ENCODE data around the gene MAP7D2.
A peak's percentile ranks its signal among the peaks of the same experiment; 100 is the strongest.

Gene MAP7D2

GRCh38 chrX:20037186-20037585 is 79.5 kb downstream of the MAP7D2 start:
- DNase-seq = no peak

- DNase-seq = no peak
These were observed 84.5 kb downstream of the MAP7D2 start for GRCh38 chrX:20032201-20032600.

- peak; percentile 60 for DNase-seq
These were observed 87.0 kb downstream of the MAP7D2 start for GRCh38 chrX:20029728-20030127.

- no peak for DNase-seq
These were observed 88.1 kb downstream of the MAP7D2 start for GRCh38 chrX:20028588-20028987.

- DNase-seq = peak; percentile 63
These were observed 90.4 kb downstream of the MAP7D2 start for GRCh38 chrX:20026278-20026677.

- no peak for DNase-seq
These were observed 96.9 kb downstream of the MAP7D2 start for GRCh38 chrX:20019672-20020365.

GRCh38 chrX:20016616-20016945 is 100.1 kb downstream of the MAP7D2 start:
- no peak for DNase-seq

- no peak for DNase-seq
These were observed 100.6 kb downstream of the MAP7D2 start for GRCh38 chrX:20015945-20016615.

- DNase-seq = no peak
These were observed 101.3 kb downstream of the MAP7D2 start for GRCh38 chrX:20015422-20015821.

GRCh38 chrX:20011608-20012007 is 105.1 kb downstream of the MAP7D2 start:
- no peak for DNase-seq

- no peak for DNase-seq
These were observed 108.6 kb downstream of the MAP7D2 start for GRCh38 chrX:20007962-20008622.

- no peak for DNase-seq
These were observed 110.8 kb downstream of the MAP7D2 start for GRCh38 chrX:20005883-20006282.

GRCh38 chrX:20001588-20001987 is 115.1 kb downstream of the MAP7D2 start:
- DNase-seq = no peak

GRCh38 chrX:19991350-19991718 is 125.4 kb downstream of the MAP7D2 start:
- no peak for DNase-seq

- DNase-seq = peak; percentile 92
These were observed 126.0 kb downstream of the MAP7D2 start, which contains the start of gene BCLAF3 for GRCh38 chrX:19990556-19991349. Gene BCLAF3, minus strand, starts transcription at chrX:19991061. Its CDS starts 20,797 bp downstream, at chrX:19970264.

GRCh38 chrX:19990151-19990555 is 126.6 kb downstream of the MAP7D2 start:
- DNase-seq = no peak

GRCh38 chrX:19987856-19988255 is 128.9 kb downstream of the MAP7D2 start:
- no peak for DNase-seq

GRCh38 chrX:19986531-19986930 is 130.2 kb downstream of the MAP7D2 start:
- DNase-seq = no peak

- DNase-seq = no peak
These were observed 134.8 kb downstream of the MAP7D2 start for GRCh38 chrX:19981947-19982346.

- DNase-seq = no peak
These were observed 140.9 kb downstream of the MAP7D2 start for GRCh38 chrX:19975845-19976244.

GRCh38 chrX:19972984-19973383 is 143.7 kb downstream of the MAP7D2 start:
- no peak for DNase-seq

GRCh38 chrX:19968276-19968675 is 148.4 kb downstream of the MAP7D2 start:
- no peak for DNase-seq

- DNase-seq = no peak
These were observed 150.7 kb downstream of the MAP7D2 start for GRCh38 chrX:19966056-19966455.
